Measurements from ENCODE around the gene FEV.
A peak's percentile ranks its signal among the peaks of the same experiment; 100 is the strongest.

Gene FEV

DNA sequence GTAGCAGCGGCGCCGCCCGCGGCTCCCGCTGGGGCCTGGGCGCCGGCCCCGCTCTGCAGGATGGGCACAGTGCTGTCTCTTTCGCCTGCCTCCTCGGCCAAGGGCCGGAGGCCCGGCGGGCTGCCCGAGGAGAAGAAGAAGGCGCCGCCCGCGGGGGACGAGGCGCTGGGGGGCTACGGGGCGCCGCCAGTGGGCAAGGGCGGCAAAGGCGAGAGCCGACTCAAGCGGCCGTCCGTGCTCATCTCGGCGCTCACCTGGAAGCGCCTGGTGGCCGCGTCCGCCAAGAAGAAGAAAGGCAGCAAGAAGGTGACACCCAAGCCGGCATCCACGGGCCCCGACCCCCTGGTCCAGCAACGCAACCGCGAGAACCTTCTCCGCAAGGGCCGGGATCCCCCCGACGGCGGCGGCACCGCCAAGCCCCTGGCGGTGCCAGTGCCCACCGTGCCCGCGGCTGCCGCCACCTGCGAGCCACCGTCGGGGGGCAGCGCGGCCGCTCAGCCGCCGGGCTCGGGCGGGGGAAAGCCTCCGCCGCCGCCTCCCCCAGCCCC, 25.1 kb downstream of the FEV start:
- DNase-seq (ENCODE audit: low read depth) = no peak
- H3K4me3 ChIP-seq (ENCODE audit: low read length) = no peak overlapping the region
- TF ChIP-seq, protein P1, sequence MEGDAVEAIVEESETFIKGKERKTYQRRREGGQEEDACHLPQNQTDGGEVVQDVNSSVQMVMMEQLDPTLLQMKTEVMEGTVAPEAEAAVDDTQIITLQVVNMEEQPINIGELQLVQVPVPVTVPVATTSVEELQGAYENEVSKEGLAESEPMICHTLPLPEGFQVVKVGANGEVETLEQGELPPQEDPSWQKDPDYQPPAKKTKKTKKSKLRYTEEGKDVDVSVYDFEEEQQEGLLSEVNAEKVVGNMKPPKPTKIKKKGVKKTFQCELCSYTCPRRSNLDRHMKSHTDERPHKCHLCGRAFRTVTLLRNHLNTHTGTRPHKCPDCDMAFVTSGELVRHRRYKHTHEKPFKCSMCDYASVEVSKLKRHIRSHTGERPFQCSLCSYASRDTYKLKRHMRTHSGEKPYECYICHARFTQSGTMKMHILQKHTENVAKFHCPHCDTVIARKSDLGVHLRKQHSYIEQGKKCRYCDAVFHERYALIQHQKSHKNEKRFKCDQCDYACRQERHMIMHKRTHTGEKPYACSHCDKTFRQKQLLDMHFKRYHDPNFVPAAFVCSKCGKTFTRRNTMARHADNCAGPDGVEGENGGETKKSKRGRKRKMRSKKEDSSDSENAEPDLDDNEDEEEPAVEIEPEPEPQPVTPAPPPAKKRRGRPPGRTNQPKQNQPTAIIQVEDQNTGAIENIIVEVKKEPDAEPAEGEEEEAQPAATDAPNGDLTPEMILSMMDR (IDR thresholded peaks at IDR 0.05; ENCODE audit: insufficient read depth, low read depth, low read length, missing control alignments) = no peak

DNA sequence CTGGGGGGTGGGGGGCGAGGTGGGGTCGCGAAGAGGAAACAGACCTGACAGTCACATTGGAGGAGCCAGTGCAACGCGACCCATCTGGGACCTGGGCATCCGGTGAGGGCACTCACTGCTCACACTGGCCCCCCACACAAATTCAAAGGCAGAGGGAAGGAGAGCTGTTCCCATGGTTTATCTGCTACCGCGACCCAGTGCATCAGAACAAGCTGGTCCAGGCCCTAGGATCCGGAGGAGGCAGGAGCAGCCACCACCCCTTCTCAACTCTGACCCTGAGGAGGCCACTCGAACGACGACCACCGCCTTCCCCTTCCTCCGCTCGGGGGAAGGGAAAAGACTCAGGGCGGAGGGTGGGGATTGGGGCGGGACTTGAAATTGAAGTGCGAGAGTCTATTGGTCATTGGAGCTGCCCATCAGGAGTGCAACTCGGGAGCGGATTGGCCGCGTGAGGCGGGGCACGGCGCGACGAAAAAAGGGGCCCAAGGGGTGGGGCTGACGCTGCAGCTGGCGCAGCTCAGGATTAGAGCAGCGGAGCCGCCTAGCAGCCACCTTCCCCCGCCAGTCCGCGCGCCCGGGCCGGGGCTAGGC, 25.7 kb downstream of the FEV start, which contains the start of gene CDK5R2:
TSS of gene CDK5R2 (plus strand) at position 526 of the 591 bp plus-strand sequence. CDS start 155 bp downstream, outside the sequence.
- DNase-seq (ENCODE audit: low read depth) = peak; percentile 80
- no peak within 1 kb of the TSS for H3K4me3 ChIP-seq (ENCODE audit: low read length)
- TF ChIP-seq, protein P1 (IDR thresholded peaks at IDR 0.05; ENCODE audit: insufficient read depth, low read depth, low read length, missing control alignments) = no peak

- TF ChIP-seq, protein P1 (IDR thresholded peaks at IDR 0.05; ENCODE audit: insufficient read depth, low read depth, low read length, missing control alignments) = no peak
- no peak for DNase-seq (ENCODE audit: low read depth)
- no peak overlapping the region for H3K4me3 ChIP-seq (ENCODE audit: low read length)
Measured at GRCh38 chr2:218958276-218958675, 26.7 kb downstream of the FEV start.

DNA sequence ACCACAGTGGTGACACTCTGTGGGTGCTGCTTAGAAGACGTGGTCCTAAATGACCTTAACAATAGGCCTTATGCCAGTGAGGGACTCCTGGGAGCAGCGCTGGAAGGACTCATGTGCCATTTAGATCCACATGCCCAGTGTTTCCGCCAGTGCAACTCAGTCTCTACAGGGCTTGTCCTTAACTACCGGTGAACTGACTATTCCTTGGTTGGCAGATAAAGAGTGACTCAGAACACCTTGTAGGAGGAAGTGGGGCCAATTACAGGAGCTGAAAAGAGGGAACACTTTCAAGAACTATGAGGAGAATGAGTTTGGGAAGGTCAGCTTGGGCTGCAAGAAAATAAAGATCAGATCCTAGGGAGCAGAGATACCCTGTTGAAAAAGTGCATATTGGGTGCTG, 27.3 kb downstream of the FEV start:
- DNase-seq (ENCODE audit: low read depth) = no peak
- TF ChIP-seq, protein P1 (IDR thresholded peaks at IDR 0.05; ENCODE audit: insufficient read depth, low read depth, low read length, missing control alignments) = no peak
- H3K4me3 ChIP-seq (ENCODE audit: low read length) = no peak overlapping the region

DNA sequence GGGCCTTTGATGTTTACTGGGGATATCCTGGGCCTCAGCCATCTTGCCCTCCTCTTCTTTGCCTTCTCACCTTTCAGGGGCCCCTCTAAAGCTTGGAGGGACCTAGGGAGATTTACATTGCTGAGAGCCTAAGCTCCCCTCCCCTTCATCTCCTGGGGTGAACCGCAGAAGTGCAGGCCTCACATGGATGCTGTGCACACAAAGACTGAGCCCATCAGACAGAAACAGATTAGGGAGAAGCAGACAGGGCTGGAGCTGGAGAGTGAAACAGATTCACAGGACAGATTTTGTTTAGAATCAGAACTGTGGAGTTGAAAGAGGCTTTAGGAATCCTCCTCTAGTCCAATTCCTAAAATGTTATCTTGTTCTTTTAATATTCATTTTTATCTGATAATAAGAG, 28.9 kb downstream of the FEV start:
- TF ChIP-seq, protein P1 (IDR thresholded peaks at IDR 0.05; ENCODE audit: insufficient read depth, low read depth, low read length, missing control alignments) = no peak
- no peak overlapping the region for H3K4me3 ChIP-seq (ENCODE audit: low read length)
- no peak for DNase-seq (ENCODE audit: low read depth)

DNA sequence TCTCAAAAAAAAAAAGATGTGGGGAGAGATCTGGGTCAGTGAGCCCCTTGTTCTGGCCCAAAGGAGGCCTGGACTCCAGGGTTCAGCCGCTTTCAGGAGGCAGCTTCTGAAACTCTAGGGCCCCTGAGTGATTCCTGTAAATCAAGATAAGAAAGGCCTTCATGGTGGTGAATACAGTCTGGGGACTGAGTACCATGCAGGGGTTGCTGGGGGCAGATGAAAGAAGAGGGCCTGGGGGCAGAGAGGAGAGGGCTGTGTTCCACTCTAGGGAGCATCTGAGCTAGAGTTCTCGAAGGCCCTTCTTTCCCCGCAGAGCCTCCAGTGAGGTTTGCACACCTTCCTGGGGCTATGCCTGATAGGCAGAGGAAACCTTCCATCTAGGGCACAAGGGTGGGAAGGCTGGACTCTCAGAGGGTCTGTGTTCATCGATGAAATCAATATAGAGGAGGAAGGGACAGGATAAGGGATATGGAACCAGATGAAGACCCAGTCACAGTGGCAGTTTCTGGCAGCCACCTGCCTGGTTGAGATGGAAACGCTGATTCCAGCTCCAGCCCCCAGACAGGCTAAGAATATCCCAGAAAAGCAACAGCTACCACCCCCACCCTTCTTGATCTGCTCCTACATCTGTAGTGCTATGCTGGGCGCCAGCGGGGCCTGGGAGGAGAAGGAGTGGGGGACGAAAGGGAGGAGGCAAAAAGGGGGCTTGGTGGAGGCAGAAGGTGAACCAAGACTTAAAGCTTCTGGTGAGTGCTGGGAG, 30.3 kb downstream of the FEV start:
- TF ChIP-seq, protein P1 (IDR thresholded peaks at IDR 0.05; ENCODE audit: insufficient read depth, low read depth, low read length, missing control alignments) = no peak
- no peak for DNase-seq (ENCODE audit: low read depth)
- no peak overlapping the region for H3K4me3 ChIP-seq (ENCODE audit: low read length)

Data from epithelial cell of esophagus (primary cell).